ENCODE data around the gene PKP4. TPM values are rescaled to one million over a fixed set of nuclear protein-coding genes. Genes with fewer than 3 reads are reported as not detected.

The PKP4 gene
- total RNA-seq, 1 donor, result 47.4 TPM

DNA sequence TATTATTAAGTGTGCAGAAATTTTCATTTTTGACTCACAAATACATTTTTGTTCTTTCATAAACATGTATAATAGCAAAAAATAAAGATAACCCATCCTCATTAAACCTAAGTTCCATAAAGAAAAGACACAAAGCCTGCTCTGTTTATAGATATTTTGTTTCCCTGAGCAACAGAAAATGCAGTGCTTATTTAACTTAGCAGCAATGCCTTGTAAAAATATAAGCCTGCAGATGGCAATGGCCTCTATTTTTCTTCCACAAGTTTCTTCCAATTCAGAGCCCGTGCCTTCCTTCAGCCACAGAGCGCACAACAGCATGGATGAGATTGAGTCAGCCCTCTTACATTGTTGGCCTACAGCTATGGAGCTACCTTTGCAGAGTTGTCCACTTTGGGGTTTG is 43.6 kb downstream of the PKP4 start:
- TF ChIP-seq, protein P1, sequence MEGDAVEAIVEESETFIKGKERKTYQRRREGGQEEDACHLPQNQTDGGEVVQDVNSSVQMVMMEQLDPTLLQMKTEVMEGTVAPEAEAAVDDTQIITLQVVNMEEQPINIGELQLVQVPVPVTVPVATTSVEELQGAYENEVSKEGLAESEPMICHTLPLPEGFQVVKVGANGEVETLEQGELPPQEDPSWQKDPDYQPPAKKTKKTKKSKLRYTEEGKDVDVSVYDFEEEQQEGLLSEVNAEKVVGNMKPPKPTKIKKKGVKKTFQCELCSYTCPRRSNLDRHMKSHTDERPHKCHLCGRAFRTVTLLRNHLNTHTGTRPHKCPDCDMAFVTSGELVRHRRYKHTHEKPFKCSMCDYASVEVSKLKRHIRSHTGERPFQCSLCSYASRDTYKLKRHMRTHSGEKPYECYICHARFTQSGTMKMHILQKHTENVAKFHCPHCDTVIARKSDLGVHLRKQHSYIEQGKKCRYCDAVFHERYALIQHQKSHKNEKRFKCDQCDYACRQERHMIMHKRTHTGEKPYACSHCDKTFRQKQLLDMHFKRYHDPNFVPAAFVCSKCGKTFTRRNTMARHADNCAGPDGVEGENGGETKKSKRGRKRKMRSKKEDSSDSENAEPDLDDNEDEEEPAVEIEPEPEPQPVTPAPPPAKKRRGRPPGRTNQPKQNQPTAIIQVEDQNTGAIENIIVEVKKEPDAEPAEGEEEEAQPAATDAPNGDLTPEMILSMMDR (IDR thresholded peaks at IDR 0.05; ENCODE audit: extremely low read depth, low read depth, low read length), result no peak
- H4K20me1 ChIP-seq (ENCODE audit: insufficient read depth, low read length), result peaks cover 3% of the 10 kb centered on the region
- H3K36me3 ChIP-seq (ENCODE audit: insufficient read depth, low read length), result peaks cover 6% of the 10 kb centered on the region
- H3K4me3 ChIP-seq (ENCODE audit: insufficient read depth, low read length), result no peak overlapping the region
- H3K9me3 ChIP-seq (ENCODE audit: low read depth, low read length), result no peaks in the 10 kb centered on the region
- H3K4me1 ChIP-seq (ENCODE audit: insufficient read depth, low read length), result peaks cover 59% of the 10 kb centered on the region
- peak overlapping the region; percentile 27 for H3K27ac ChIP-seq (ENCODE audit: low read depth, low read length)
- H3K27me3 ChIP-seq (ENCODE audit: insufficient read depth, low read length), result no peaks in the 10 kb centered on the region
- no peak for DNase-seq (ENCODE audit: insufficient read length, low spot score, missing footprints)
- no peak overlapping the region for H3K4me2 ChIP-seq (ENCODE audit: insufficient read depth, low read length)
- H3K79me2 ChIP-seq (ENCODE audit: insufficient read depth, low read length), result peaks cover 79% of the 10 kb centered on the region
- no peak overlapping the region for H2AFZ ChIP-seq (ENCODE audit: low read length)

DNA sequence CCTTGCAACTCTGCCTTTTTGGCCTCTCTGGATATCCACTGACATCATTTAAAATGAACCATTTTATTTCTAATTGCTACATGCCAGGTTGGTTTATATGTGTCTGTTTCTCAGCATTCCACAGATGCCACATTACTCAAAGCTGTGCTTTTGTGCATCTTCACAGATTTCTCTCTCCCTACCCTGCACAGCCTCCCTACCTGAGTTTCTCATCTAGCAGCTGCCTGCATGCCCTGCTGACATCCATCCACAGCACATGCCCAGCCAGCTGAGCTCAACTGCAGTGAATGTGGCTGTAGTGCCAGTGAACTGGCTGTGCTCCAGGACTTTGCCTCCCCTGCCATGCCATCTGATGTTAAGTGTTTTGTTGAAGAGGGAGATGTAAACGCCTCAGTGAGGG is 44.5 kb downstream of the PKP4 start:
- H3K4me2 ChIP-seq (ENCODE audit: insufficient read depth, low read length), result no peak overlapping the region
- TF ChIP-seq, protein P1 (IDR thresholded peaks at IDR 0.05; ENCODE audit: extremely low read depth, low read depth, low read length), result no peak
- peaks cover 3% of the 10 kb centered on the region for H4K20me1 ChIP-seq (ENCODE audit: insufficient read depth, low read length)
- peak overlapping the region; percentile 18 for H3K27ac ChIP-seq (ENCODE audit: low read depth, low read length)
- H3K9me3 ChIP-seq (ENCODE audit: low read depth, low read length), result no peaks in the 10 kb centered on the region
- peaks cover 6% of the 10 kb centered on the region for H3K36me3 ChIP-seq (ENCODE audit: insufficient read depth, low read length)
- no peak overlapping the region for H3K4me3 ChIP-seq (ENCODE audit: insufficient read depth, low read length)
- H2AFZ ChIP-seq (ENCODE audit: low read length), result no peak overlapping the region
- H3K79me2 ChIP-seq (ENCODE audit: insufficient read depth, low read length), result peaks cover 85% of the 10 kb centered on the region
- DNase-seq (ENCODE audit: insufficient read length, low spot score, missing footprints), result no peak
- H3K27me3 ChIP-seq (ENCODE audit: insufficient read depth, low read length), result no peaks in the 10 kb centered on the region
- peaks cover 58% of the 10 kb centered on the region for H3K4me1 ChIP-seq (ENCODE audit: insufficient read depth, low read length)

DNA sequence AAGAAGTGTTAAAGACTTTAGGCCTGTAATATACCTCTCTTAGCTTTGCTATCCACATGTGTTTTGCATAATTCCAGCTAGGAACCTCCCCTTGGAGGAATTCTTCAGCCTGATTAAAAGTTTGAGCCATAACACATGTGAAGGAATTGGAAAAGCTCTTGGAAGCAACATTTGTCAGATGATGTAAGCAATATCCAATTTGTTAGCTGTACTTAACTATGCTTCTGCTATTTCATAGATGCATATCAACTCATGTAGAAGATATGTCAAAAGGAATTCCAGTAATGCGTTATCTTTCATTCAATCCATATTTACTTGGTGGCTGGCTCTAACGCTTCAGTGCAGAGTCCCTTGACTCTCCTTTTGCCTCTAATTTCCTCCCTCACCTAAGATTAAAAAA is 46.2 kb downstream of the PKP4 start:
- Histone ChIP-seq H3K4me3 (ENCODE audit: insufficient read depth, low read length) (no peak overlapping the region), H3K79me2 (ENCODE audit: insufficient read depth, low read length) (peaks cover 84% of the 10 kb centered on the region)

DNA sequence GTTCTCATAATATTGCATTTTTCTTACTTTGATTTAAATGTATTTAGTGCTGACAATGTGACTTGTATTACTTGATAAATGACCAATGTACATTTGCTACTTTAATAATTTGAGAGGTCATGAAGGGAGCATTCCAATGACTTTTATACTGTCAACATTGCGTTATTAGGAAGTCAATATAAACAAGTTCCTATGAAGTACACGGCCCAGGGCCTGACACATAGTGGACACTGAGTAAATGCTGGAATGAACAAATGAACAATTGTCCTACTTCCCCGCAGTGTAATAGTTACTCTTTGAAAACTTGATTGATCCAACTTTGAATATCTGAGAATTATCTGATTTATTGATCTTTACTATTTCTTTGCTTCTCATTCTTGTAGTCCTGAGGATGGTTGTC is 47.3 kb downstream of the PKP4 start:
- Histone ChIP-seq H3K36me3 (ENCODE audit: insufficient read depth, low read length) (peaks cover 6% of the 10 kb centered on the region), H3K79me2 (ENCODE audit: insufficient read depth, low read length) (peaks cover 86% of the 10 kb centered on the region), H3K9me3 (ENCODE audit: low read depth, low read length) (no peaks in the 10 kb centered on the region), H4K20me1 (ENCODE audit: insufficient read depth, low read length) (no peaks in the 10 kb centered on the region), H3K27me3 (ENCODE audit: insufficient read depth, low read length) (no peaks in the 10 kb centered on the region), H3K4me2 (ENCODE audit: insufficient read depth, low read length) (no peak overlapping the region), H3K27ac (ENCODE audit: low read depth, low read length) (no peak overlapping the region), H3K4me3 (ENCODE audit: insufficient read depth, low read length) (no peak overlapping the region), H2AFZ (ENCODE audit: low read length) (no peak overlapping the region), H3K4me1 (ENCODE audit: insufficient read depth, low read length) (peaks cover 34% of the 10 kb centered on the region)
- TF ChIP-seq, protein P1 (IDR thresholded peaks at IDR 0.05; ENCODE audit: extremely low read depth, low read depth, low read length), result no peak
- DNase-seq (ENCODE audit: insufficient read length, low spot score, missing footprints), result no peak

More for the DNA sequence above, 46.2 kb downstream of the PKP4 start:
- Histone ChIP-seq H3K27me3 (ENCODE audit: insufficient read depth, low read length) (no peaks in the 10 kb centered on the region), H4K20me1 (ENCODE audit: insufficient read depth, low read length) (peaks cover 3% of the 10 kb centered on the region), H2AFZ (ENCODE audit: low read length) (no peak overlapping the region), H3K4me1 (ENCODE audit: insufficient read depth, low read length) (peaks cover 42% of the 10 kb centered on the region), H3K36me3 (ENCODE audit: insufficient read depth, low read length) (peaks cover 6% of the 10 kb centered on the region), H3K4me2 (ENCODE audit: insufficient read depth, low read length) (peak overlapping the region; percentile 12), H3K9me3 (ENCODE audit: low read depth, low read length) (no peaks in the 10 kb centered on the region), H3K27ac (ENCODE audit: low read depth, low read length) (peak overlapping the region; percentile 67)
- TF ChIP-seq, protein P1 (IDR thresholded peaks at IDR 0.05; ENCODE audit: extremely low read depth, low read depth, low read length), result no peak
- DNase-seq (ENCODE audit: insufficient read length, low spot score, missing footprints), result peak; percentile 76

All from osteoblast (primary cell).